NOMO-1 treated with DMSO at 0.1 percent for 48 hours (cell line): ENCODE results near the gene STK17B.

Experiments used
- DNase-seq: peaks from one replicate; lab custom pipeline; 2025; ENCODE audit not compliant: unreplicated experiment; lab: John Stamatoyannopoulos, UW

STK17B gene

DNA sequence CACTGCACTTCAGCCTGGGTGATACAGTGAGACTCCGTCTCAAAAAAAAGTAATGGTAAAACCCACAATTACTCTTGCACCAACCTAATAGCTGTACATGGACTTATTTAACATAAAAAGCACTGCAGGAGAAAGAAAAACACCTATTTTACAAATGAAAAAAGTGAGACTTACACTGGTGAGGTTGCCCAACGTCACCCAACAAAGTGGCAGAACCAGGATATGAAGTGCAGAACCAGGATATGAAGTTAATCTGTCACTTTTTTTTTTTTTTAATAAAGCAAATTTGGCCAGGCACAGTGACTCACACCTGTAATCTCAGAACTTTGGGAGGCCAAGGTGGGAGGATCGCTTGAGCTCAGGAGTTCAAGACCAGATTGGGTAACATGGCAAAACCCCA is 13.5 kb upstream of the STK17B start:
- DNase-seq, result no peak

DNA sequence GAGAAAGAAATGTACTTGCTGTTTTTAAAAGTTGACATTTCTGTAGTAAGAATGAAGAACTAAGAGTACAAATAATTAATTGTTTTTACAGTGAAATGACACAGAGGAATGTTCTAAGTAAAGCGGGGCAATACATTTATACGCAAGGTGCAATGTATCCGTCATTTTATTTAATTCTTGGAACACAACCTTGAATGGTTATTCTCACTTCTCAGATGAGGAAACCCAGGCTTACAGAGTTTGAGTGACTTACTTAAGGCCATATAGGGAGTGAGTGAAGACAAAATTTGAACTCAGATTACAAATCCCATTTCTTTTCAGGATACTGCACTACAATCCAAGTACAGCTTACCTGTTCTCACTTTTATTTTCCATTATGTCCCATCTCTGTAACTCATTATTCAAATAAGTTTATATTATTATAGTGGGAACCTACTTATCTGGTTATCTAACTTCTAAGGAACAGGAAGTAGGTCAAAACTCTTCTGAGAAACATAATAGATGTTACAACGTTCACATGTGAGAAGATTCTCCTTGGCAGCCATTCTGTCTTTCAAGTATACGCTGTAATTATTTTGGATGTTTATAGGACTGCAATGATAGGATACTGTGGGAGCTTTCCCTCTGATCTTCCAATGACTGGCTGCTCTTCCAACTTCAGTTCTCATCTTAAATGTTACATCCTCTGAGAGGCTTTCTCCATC is 12.3 kb upstream of the STK17B start:
- no peak for DNase-seq

DNA sequence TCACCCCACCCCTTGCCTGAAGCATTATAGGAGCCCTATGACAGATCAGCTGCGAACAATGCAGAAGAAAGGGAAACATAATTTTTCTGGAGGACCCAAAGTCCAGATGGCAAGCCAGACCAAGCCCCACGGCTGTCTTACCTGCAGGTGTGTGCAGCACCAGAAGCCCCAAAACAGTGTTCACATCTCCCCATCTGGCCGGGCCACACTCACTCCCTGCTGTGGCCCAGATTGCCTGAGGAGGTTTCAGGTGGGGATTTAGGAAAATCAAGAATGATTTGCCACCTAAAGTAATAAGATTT is 11.7 kb upstream of the STK17B start:
- no peak for DNase-seq

DNA sequence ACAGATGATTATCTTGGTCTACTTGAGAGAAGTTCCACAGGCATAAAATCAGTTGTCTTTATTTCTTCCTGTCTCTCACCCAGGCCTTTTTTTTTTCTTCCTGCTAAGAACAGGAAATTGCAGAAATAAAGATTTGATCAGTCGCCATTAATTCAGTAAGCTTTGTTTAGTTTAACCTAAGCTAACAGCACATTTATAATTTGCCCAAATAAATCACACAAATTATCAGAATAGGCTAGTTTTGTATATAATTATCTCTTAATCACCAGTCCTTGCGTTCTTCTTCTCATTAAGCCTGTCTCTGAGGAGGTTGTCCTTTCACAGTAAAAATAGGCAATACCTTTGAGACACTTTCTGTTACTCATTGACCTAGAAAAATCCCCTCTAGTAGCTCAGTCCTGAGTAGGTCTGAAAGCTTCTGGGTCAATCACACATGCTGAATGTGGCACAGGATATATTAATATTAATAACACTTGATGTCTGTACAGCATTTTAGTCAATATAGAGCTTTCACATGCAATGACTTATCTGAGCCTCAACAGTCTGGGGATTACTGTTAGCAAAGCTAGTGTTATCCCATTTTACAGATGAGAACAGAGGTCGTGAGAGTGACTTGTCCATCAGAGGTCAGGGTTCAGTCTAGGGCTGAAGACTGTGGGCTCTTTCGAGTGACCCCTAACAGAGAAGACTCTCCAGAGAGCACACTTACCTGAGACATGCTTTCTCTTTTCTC is 11.2 kb upstream of the STK17B start:
- no peak for DNase-seq

DNA sequence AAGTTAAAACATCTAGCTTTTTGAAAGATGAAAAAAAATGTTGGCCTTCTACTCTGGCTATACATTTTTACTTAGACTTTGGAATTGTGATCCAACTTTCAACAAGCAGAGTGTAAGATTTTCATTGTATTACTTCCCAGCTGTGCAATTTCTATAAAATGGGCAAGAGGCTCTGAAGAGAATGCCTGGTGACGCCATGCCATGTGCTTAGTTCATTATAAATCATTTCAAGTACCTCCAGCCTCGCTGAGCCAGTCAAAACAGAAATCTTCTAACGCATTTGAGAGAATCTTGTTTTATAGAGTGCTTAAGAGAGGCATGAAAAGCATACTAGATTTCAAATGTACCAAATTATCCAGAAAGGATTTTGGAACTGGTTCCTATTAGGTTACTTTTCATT is 10.1 kb upstream of the STK17B start:
- no peak for DNase-seq

DNA sequence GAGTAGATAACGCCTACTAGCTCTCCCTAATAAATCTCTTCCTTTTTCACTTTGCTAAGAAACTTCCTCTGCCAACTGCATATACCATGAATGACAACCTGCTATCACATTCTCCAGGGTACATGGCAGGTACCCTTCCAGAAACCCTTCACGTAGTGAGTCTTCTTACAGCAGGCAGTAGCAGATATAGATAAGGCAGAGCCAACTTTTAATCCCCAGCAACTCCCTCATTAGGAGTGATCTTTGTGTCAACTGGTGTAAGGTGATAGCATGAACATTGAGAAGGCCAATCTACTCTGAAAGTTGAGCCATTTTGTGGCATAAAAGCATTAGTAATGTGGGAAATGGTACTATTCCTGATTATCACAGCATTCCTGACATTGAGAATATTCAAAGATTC is 5.7 kb upstream of the STK17B start:
- DNase-seq, result no peak

DNA sequence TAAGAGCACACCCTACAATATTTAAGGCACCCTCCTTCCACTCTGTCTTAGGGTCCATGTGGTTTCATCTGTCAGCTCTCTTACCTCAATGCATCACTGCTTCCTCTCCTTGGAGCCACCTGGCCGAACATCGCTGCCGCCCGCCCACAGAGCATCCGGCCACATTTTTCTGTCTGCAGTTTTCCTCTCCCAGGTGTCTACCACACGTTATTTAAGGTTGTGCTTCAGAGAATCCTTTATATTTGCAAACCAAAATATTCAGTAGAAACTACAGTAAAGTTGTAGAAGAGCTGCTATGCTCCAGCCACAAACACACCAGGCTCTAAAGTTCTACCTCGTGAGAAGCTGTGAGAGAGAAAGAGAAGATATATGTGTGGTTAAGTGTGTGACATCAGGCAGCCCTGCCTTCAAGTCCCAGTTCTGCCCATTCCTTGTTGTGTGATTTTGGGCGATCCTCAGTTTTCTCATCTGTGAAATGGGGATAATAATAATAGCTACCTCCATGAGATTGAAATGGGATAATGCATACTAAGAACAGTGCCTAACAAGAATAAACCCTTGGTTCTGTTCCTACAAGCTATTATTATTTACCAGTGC is 4.9 kb upstream of the STK17B start:
- no peak for DNase-seq

DNA sequence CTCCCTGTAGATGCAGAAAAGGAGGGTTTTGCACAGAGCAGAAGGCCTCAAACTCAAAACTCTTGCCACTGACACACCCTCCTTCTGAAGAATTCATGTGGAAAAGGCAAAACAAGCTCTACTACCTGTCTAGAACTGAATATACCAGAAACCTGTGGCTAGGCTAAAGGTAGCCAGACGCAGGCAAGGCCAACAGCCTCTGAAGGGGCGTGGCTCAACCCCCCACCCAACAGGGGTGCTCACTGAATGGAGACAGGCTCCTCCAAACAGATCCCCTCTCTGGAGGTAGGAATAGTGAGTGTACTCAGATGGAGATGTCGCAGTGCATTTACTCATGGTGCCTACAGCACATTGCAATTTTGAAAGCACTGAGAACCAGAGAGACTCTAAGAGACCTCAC is 3.0 kb upstream of the STK17B start:
- no peak for DNase-seq

DNA sequence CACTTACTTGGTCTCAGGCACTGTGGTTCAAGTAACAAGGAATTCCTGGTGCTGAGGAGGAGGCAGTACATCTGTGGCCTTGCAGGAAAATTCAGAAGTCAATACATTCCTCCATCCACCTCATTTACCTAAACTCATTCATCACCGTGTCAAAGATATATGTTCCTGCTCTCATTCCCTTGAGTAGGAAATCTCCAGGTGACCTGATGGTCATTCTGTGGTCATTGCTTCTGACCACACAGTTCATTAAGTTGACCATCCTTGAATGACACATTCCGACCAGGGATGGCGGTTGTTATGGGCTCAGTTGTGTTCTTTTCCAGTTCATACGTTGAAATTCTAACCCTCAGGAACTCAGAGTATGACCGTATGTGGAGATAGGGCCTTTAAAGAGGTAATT is 2.1 kb upstream of the STK17B start:
- DNase-seq, result no peak

DNA sequence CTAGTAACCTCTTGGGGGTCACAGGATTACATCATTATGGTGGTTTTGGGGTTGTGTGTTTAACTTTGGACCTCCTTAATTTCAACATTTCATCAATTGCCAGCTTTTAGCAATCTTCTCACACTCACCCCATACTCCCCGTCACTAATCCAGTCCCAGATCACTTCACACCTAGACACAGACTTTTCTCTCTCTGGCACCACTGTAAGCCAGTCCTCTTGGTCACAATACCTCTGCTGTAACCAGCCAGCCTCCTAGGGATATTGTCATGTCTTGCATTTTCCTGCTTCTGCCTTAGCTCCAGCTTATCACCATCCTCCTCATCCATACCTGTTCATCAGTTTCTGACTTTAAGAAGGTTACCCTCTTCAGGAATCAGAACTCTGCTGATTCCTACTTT is 1.6 kb upstream of the STK17B start:
- no peak for DNase-seq

DNA sequence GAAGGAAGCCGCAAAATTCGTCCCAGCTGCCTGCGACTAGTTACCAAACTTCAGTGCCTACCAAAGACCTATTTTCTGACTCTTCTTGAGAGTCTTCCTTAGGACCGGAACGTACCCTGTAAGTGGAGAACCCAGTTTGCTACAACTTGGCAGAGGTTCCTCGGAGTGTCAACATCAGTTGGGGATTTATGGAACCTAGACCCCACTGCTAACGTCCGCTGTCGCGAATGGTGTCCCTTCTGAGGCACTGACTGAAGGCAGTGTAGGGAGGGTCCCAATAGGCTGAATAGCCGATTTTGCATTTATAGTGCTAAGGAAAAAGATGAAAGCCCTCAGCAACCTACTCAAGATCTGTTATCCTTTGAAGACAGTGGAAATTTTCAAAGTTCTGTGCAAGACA is 568 bp upstream of the STK17B start:
- peak; percentile 58 for DNase-seq

DNA sequence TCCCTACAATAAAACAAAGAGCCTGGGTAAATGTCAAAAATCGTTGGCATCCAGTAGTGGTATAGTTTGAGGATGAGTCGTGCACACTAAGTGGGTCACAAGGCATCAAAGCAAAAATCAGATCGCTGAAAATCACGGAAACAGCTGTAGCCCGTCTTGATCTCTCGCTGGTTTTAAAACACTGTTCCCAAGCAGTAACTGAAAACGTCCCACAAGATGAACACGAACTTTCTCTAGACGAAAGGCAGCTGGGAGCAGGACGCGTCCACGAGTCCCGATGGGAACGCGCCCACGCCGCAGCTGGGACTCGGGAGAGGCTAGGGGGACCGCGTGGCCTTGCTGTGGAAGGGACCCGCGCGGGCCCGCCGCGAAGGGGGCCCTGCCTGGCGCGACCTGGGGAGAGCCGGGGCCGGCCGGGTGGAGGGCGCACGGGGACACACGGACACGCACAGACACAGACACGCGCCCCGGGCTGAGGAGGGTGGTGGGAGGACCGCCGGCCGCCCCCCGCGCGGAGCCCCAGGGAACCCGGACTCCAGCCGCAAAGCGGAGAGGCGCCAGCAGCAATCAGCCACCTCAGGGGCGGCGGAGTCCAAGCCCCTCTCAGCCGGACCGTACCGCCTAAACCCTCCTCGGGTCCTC is 651 bp downstream of the STK17B start:
- DNase-seq, result peak; percentile 69

DNA sequence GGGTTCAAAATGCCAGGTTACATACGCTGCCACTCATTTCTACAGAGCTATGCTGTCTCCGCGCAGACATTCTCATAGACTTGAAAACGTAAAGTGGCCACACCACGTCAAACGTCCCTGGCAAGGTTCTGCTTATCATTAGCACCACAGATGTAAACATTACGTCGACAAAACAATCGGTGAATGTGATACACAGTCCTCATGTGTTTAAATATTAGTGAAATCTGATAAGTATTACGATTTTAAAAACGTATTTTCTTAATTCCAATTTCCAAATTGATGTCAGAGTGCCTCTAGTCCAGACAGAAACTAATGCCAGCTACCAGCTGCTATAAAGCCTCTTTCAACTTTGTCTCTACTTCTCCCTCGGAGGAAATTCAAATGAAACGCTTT is 1.2 kb downstream of the STK17B start:
- DNase-seq, result peak; percentile 70

DNA sequence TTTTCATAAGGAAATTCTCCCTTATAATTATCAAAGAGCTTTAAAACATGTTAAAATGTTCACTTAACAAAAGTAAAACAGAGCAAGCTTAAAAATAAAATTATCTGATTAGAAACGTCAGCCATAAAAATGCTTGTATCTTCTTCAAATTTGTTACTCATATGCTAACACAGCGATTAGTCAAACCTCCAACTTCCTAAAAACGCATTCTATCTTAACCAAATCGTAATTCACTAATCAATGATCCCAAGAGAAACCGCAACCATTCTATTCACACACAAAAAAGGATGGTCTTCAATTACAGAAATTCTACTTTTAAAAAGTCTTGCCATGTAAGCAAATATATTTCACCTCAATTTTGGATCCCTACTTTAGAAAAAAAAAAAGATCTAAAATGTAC is 1.9 kb downstream of the STK17B start:
- DNase-seq, result peak; percentile 54

DNA sequence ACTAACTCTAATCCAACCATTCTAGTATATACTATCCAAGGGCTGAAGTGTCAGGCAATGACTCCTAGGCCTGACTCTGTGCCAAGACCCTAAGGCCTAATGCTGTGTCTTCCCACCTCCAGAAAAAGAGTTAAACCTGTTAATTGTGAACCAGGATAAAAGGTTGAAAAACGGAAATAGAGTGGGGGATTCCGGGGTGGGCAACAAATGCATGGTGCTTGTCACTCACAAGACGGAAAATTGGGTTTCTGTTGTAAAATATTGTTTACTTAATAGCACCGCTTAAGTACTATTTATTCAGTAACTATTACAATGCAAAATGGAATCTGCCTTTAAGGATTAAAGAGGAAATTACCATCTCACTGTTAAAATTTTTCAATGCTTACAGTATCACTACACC is 3.2 kb downstream of the STK17B start:
- DNase-seq, result no peak

DNA sequence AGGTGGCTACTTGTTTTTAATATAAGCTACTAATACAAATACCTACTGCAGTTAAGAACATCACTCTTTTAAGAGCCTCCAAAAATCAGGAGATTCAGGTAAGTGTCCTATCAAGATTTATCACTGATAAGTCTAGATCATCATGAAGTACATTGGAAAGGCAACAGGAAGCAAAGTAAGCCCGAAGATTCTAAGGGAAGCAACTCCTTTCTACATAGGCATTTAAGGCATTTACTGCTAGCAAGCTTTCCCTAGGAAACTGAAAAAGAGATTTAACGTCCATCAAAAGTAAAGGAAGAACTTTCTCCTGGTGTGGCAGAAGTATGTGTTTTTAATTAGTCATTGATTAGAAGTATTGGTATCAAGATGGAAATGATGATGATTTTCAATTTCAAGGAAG is 3.7 kb downstream of the STK17B start:
- no peak for DNase-seq

DNA sequence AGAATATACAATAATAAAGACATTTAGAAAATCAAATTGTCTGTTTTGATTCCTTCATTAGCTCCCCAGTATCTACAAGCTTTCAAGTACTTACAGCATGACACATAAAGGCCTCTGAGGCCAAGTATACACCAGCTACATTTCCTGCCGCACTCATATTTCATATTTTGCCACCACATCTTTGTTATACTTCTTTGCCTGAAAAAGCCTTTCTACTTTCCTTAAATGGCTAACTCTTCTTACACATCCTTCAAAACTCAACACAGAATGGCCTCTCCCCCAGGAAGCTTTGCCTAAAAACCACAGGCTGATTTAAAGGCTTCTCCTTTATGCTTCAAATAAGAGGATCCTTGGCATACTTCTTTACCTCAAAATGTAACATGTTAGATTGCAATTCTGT is 4.5 kb downstream of the STK17B start:
- DNase-seq, result no peak

DNA sequence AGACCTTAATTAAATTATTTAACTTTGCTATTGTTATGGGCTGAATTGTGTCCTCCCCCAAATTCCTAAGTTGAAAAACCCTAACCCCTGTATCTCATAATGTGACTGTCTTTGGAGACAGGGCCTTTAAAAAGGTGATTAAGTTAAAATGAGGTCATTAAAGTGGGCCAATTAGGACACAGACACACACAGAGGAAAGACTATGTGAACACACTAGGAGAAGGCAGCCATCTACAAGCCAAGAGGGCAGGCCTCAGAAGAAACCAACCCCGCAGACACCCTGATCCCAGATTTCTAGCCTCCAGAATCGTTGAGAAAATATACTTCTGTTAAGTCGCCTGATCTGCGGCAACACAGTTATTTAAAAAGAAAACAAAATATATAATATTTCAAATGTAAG is 6.4 kb downstream of the STK17B start:
- DNase-seq, result no peak

DNA sequence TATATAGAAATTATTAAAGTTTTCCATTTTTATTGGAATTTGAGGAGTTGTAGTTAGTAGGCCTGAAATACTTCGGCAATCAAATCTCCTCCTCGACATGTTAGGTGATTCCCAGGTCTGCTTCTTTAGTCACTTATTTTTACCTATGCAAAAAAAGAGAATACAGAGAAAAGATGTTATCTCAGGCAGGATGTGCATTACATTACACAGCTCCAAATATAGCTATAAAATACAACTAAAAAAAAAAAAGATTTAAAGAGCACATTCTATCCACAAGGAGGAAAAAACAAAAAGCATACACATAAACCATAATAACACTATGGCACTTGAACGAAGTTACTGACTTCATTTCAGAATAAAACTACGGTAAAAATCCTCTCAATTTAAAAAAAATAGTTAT is 8.1 kb downstream of the STK17B start:
- DNase-seq, result no peak

DNA sequence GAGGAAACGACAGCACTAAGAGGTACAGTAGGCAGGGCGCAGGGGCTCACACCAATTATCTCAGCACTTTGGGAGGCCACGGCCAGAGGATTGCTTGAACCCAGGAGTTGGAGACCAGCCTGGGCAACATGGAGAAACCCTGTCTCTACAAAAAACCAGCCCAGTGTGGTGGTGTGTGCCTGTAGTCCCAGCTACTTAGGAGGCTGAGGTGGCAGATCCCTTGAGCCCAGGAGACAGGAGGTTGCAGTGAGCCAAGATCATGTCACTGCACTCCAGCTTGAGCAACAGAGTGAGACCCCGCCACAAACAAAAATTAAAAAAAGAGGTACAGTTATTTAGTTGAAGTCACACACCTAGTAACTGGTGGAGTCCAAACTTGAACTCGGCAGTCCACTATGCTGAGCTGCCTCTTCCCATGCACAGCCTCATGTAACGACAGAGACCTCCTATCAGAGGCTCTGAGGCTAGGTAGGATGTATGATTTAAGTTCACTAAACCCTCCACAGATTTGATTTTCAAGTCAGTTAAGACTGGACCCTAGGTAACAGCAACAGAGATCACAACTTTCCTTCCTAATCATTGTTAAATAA is 8.7 kb downstream of the STK17B start:
- DNase-seq, result no peak

DNA sequence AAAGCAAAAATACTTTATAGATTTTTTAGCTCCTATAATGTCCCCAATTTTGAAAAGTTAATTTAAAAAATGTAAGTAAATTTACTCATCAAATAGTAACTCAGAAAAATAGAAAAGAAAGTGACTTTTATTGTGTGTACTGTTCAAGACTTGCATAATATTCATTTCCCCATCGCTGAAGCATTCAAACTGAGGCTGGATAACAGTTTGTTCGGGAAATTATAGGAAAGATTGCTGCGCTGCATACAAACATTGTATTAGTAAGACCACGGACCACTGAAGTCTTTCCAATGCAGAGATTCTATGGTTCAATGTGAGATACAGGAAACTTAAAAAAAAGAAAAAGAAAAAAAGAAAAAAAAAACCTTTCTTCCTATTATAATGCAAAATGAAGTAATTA is 10.4 kb downstream of the STK17B start:
- peak; percentile 14 for DNase-seq

DNA sequence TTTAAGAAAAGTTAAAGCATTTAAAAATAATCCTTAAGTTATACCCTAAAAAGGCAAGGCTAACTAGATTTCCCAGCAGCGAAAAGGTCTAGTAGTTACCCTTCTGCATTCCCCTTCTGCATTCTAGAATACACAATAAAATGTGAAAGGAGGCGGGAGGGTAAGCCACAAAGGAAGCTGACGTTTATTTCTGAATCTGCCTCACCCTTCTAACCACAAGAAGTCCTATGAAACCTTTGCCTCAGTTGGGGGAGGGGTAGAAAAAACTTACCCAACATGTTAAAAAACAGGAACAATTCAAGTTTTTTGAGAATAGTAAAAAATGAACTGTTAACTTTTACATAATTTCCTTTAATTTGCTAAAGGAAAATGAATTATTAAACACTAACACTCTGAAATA is 11.3 kb downstream of the STK17B start:
- peak; percentile 99 for DNase-seq
